ENCODE data around the gene ABRACL.

DNA sequence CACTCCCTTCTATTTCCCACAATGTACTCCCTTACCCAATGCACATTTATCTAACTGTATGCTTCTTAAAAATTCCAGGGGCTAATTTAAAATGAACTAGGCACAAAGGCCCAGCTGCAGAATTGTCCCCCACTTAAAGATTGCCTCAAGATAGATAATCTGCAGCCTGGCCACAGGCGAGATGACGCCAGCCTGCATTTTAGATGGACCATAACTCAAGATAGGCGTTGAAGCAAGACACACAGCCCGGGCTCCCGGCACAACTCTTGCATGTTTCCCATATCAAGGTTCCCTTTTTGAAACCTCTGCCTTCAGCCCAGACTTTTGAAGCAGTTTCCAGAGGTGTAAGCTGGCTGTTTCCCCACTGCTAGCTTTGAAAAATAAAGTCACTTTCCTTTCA, 37.3 kb upstream of the ABRACL start:
- TF ChIP-seq, protein P1, sequence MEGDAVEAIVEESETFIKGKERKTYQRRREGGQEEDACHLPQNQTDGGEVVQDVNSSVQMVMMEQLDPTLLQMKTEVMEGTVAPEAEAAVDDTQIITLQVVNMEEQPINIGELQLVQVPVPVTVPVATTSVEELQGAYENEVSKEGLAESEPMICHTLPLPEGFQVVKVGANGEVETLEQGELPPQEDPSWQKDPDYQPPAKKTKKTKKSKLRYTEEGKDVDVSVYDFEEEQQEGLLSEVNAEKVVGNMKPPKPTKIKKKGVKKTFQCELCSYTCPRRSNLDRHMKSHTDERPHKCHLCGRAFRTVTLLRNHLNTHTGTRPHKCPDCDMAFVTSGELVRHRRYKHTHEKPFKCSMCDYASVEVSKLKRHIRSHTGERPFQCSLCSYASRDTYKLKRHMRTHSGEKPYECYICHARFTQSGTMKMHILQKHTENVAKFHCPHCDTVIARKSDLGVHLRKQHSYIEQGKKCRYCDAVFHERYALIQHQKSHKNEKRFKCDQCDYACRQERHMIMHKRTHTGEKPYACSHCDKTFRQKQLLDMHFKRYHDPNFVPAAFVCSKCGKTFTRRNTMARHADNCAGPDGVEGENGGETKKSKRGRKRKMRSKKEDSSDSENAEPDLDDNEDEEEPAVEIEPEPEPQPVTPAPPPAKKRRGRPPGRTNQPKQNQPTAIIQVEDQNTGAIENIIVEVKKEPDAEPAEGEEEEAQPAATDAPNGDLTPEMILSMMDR (IDR thresholded peaks at IDR 0.05) = no peak
- TF ChIP-seq POLR2A (IDR thresholded peaks at IDR 0.05) = no peak

All from ovary (tissue), 3 donors.